NCI-H2227 (cell line): ENCODE results near the gene BPIFA3.

ENCODE experiments used
- DNase-seq: peaks from one replicate; lab custom pipeline; 2025; ENCODE audit not compliant: unreplicated experiment; lab: John Stamatoyannopoulos, UW

The BPIFA3 gene

DNA sequence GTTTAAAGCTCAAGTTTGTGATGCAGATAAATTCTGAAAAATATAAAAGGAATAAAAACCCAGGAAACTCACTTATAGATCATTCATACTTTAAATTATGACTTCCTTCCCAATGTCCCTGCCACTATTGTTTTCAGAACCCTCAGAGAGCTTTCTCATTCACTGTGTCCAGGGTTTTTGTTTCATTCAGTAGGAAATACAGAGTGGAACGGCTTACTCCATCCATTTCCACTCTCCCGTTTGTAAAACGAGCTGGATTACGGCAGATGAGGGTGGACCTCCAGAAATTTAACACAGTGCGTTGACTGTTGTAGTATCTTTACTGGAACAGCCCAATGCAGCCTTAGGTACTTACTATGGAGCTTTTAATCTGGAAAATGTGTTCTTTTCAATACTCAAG is 42.2 kb downstream of the BPIFA3 start:
- no peak for DNase-seq

GRCh38 chr20:33261465-33261864 is 44.3 kb downstream of the BPIFA3 start:
- no peak for DNase-seq

DNA sequence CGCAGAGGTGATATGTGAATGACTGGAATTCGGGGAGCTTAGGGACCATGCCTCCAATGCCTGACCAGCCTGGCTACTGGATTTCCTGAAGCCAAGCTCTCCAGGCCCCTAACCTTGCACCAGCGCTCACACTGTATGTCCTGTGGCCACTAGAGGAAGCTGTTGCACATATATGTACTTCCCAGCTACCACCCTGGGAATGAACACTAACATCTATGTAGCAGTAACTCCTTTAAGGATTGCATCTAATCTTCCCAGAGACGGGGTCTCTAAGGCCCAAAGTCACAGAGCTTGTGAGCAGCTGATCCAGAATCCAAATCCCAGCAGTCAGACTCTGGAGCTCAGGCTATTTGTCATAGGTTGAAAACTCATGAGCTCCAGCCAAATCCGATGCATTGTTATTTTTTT is 45.5 kb downstream of the BPIFA3 start:
- DNase-seq = peak; percentile 64

GRCh38 chr20:33263784-33264183 is 46.6 kb downstream of the BPIFA3 start:
- DNase-seq = no peak

- DNase-seq = no peak
These were observed 50.5 kb downstream of the BPIFA3 start for GRCh38 chr20:33267701-33268100.

DNA sequence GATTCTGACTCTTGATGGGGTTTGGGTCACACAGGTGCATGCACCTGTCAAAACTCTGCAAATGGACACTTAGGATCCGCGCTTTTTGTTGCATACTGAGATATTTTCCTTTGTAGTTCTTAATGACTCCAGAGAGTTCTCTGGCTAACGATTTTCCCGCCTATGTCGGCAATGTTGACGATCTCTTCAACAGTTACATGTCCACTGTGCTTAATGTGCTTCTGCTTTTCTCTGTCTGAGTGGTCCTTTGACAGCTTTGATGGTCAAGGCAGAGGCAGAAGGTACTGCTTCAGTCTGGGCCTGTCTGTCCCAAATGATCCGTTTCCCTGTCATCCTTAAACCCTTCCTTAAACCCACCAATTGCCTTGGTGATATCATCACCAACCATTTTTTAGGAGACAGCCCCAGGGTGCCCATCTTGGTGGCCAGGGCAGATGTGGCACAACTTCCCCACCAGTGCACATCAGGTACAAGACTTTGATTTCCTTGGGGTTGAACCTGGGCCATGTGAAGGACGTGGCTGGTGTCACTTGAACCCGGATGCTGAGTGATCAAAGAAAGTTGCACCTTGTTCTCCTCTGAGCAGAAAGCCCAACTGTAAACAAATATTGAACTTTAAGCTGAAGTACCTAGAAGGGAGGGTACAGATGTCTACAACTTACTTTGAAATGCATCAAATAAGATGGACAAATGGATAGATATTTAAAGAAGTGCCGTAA is 55.2 kb downstream of the BPIFA3 start:
- no peak for DNase-seq

- DNase-seq = peak; percentile 35
These were observed 56.1 kb downstream of the BPIFA3 start for GRCh38 chr20:33273117-33273851.

GRCh38 chr20:33275215-33275614 is 58.1 kb downstream of the BPIFA3 start:
- no peak for DNase-seq

DNA sequence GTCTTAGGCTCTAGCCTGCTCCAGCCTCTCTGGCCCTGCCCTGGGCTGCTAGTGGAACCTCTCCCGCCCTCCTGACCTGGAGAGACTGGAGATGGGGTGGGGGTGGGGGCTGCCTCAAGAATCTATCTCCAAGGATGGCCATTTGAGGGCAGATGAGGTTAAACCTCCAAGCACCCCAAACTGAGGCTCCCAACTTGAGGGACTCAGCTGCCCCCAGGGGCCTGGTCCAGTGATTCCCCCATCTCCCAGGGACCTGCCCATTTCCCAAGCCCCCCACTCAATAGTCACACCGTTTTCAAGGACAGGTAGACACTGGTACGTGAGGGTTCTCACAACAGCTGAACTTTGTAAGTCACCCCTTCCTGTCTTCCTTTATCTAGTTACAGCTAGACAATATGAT is 58.7 kb downstream of the BPIFA3 start:
- no peak for DNase-seq

DNA sequence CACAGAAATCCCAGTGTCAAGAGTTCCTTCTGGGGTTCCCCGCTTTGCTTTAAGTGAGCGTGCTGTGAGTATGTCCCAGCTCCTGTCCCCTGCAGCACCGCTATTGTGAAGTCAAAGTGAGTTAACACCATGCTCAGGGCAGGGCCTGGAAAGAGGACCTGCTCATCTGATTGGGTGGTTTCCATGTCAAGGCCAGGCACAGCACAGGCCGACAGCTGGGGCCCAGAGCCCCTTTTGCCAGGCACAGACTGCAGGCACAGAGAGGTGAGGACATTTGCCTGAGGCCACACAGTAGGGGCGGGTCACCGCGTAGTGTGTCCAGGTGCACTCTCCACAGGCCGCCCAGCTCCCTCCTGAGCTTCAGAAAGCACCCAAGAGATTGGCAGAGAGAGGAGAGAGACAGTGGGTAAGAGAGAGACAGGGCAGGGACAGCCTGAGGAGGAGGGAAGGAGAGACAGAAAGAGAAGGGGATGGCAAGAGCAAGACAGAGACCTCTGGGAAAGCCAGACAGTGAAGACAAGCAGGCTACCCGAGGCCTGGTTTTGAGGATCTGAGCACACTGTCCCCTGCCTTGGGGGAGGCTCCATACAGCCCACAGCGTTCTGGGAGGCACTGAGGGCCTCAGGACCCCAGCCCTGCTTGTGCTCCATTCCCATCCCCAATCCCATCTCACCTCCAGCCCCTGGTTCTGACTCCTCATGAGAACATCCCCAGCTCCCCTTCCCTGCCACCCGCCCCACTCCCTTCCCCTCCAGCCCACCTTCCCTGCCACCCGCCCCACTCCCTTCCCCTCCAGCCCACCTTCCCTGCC is 59.4 kb downstream of the BPIFA3 start:
- no peak for DNase-seq
